K562 (cell line): Measurements from ENCODE around the gene HS6ST1. TPM values are rescaled to one million over a fixed set of nuclear protein-coding genes. Genes with fewer than 3 reads are reported as not detected.

Experiments
- ATAC-seq: fragments of 200-7000 bp; cut with Tn5 transposase; 3 replicates; pipeline ENCODE4 v1.9.1; 2020; ENCODE audit warnings: moderate library complexity
- BruUV-seq: library from RNA; stranded (reverse); fragments of 400-500 nt; replicated peaks from 2 replicates; lab custom pipeline; 2021; lab: Mats Ljungman, UMichigan
- CTCF ChIA-PET: fragments of 300-600 bp; formaldehyde crosslinking; extraction: SDS; loops from one replicate; lab custom pipeline; 2021; ENCODE audit warnings: low intra/inter-chr PET ratio; lab: Yijun Ruan, JAX
- POLR2A ChIA-PET: fragments of 300-600, 350-650 bp; sonication (Branson Sonifier 250); formaldehyde crosslinking; extraction: SDS; loops from one replicate; lab custom pipeline; 2021; ENCODE audit warnings: antibody characterized with exemption, inconsistent platforms; lab: Yijun Ruan, JAX
- DNase-seq, 4 experiments: peaks; one replicate each; pipeline versions ENCODE4 v3.0.0 to v3.0.0-alpha.2; 2011 to 2018; ENCODE audit warnings: low spot score in 3 of 4, mixed read lengths in 3 of 4; ENCODE audit errors: extremely low read depth in 1 of 4
- FAIRE-seq: peaks from 2 replicates; lab custom pipeline; 2011; peaks lifted over from hg19 to GRCh38; lab: Jason Lieb, UNC
- H2AFZ ChIP-seq: 2 replicates; pipeline ENCODE4 v1.6.0; 2011; ENCODE audit warnings: low read depth, low read length, control low read depth, inconsistent platforms
- H3K27ac ChIP-seq: fragments of 200-600 bp; 3 replicates; pipeline ENCODE4 v1.8.0; 2011; ENCODE audit warnings: low read depth, mild to moderate bottlenecking, control low read depth, inconsistent platforms, low read length, moderate library complexity, mixed read lengths; ENCODE audit errors: extremely low read depth
- H3K27me3 ChIP-seq, 2 experiments: fragments of 300-600 bp in 1 of 2; 2 replicates in 1 of 2; 3 replicates in 1 of 2; pipeline versions ENCODE4 v1.6.0 to v1.8.0; 2011; ENCODE audit warnings: inconsistent platforms in 2 of 2, low read length in 2 of 2, mild to moderate bottlenecking in 1 of 2, mixed read lengths in 1 of 2, moderate library complexity in 1 of 2; ENCODE audit not compliant: control insufficient read depth in 2 of 2, insufficient read depth in 2 of 2
- H3K36me3 ChIP-seq: fragments of 300-600 bp; 3 replicates; pipeline ENCODE4 v1.8.0; 2011; ENCODE audit warnings: mild to moderate bottlenecking, low read length, inconsistent platforms; ENCODE audit not compliant: control insufficient read depth, insufficient read depth
- H3K4me1 ChIP-seq, 2 experiments: fragments of 200-600 bp in 1 of 2; replicated peaks in 1 of 2; 2 replicates in 1 of 2; 3 replicates in 1 of 2; pipeline versions ENCODE4 v1.5.1 to v1.8.0; 2011; ENCODE audit warnings: inconsistent platforms in 2 of 2, low read length in 2 of 2, mild to moderate bottlenecking in 1 of 2, mixed read lengths in 1 of 2, moderate library complexity in 1 of 2; ENCODE audit not compliant: control insufficient read depth in 2 of 2, insufficient read depth in 2 of 2
- H3K4me2 ChIP-seq: 2 replicates; pipeline ENCODE4 v1.6.1; 2011; ENCODE audit warnings: low read length, control low read depth, inconsistent platforms, mixed read lengths; ENCODE audit not compliant: insufficient read depth
- H3K4me3 ChIP-seq: fragments of 200-600 bp; sonication (generic), shearing (Covaris generic); 2 replicates; pipeline ENCODE4 v1.5.1; 2016; ENCODE audit warnings: control low read depth, inconsistent platforms
- H3K79me2 ChIP-seq: fragments of 200-600 bp; 3 replicates; pipeline ENCODE4 v1.8.0; 2011; ENCODE audit warnings: low read length, inconsistent platforms; ENCODE audit not compliant: control insufficient read depth, insufficient read depth
- H3K9ac ChIP-seq, 2 experiments: 2 replicates each; pipeline versions ENCODE4 v1.6.0 to v1.6.1; 2011; ENCODE audit warnings: low read depth in 2 of 2, low read length in 2 of 2, control low read depth in 1 of 2, inconsistent platforms in 1 of 2, mild to moderate bottlenecking in 1 of 2, mixed read lengths in 1 of 2; ENCODE audit not compliant: insufficient read depth in 1 of 2
- H3K9me1 ChIP-seq: one replicate; pipeline ENCODE4 v1.6.0; 2011; ENCODE audit warnings: inconsistent platforms, mild to moderate bottlenecking, low read length, moderate library complexity; ENCODE audit not compliant: control insufficient read depth, insufficient read depth
- H3K9me3 ChIP-seq: replicated peaks from 2 replicates; pipeline ENCODE4 v1.5.1; 2011; ENCODE audit warnings: low read depth, low read length, inconsistent platforms; ENCODE audit not compliant: control insufficient read depth, insufficient read depth
- H4K20me1 ChIP-seq: replicated peaks from 2 replicates; pipeline ENCODE4 v1.6.1; 2011; ENCODE audit warnings: low read length, inconsistent platforms, mixed read lengths; ENCODE audit not compliant: control insufficient read depth, insufficient read depth
- BACH1 ChIP-seq: fragments of 200-800 bp; sonication (Bioruptor generic); IDR thresholded peaks from 2 replicates; pipeline ENCODE4 v1.6.1; 2016; ENCODE audit warnings: missing genetic modification characterization, missing compliant biosample characterization
- C11orf30 ChIP-seq: fragments of 450-650 bp; IDR thresholded peaks from 2 replicates; pipeline ENCODE4 v1.6.1; 2016; ENCODE audit warnings: low read depth, mild to moderate bottlenecking
- EHMT2 ChIP-seq: fragments of 450-650 bp; IDR thresholded peaks from 2 replicates; pipeline ENCODE4 v1.6.1; 2018; ENCODE audit warnings: antibody characterized with exemption
- NEUROD1 ChIP-seq: fragments of 150-350 bp; IDR thresholded peaks from 2 replicates; pipeline ENCODE4 v1.6.1; 2014; ENCODE audit warnings: borderline replicate concordance, low read length, low read depth; ENCODE audit not compliant: partially characterized antibody
- NFYB ChIP-seq: IDR thresholded peaks from 2 replicates; pipeline ENCODE4 v1.6.1; 2011; ENCODE audit warnings: mild to moderate bottlenecking, moderate library complexity; ENCODE audit not compliant: insufficient read length; ENCODE audit errors: extremely low read depth
- RREB1 ChIP-seq: fragments of 250-450 bp; sonication (Bioruptor Pico); IDR thresholded peaks from 2 replicates; pipeline ENCODE4 v1.4.0; 2020
- TFE3 ChIP-seq: fragments of 450-650 bp; formaldehyde crosslinking; IDR thresholded peaks from 2 replicates; pipeline ENCODE4 v1.4.0; 2020; ENCODE audit warnings: mild to moderate bottlenecking, mixed read lengths
- THAP12 ChIP-seq: fragments of 250-450 bp; sonication (Bioruptor Pico); IDR thresholded peaks from 2 replicates; pipeline ENCODE4 v1.9.0; 2021; ENCODE audit warnings: mild to moderate bottlenecking, inconsistent platforms
- ZKSCAN1 ChIP-seq: fragments of 150-350 bp; IDR thresholded peaks from 2 replicates; pipeline ENCODE4 v1.6.1; 2016; ENCODE audit warnings: low read depth, low read length
- ZNF384 ChIP-seq: IDR thresholded peaks from 2 replicates; pipeline ENCODE4 v1.6.1; 2012; ENCODE audit warnings: low read depth, low read length, improper control_type of control experiment
- ZNF512 ChIP-seq: IDR thresholded peaks from 2 replicates; pipeline ENCODE4 v1.6.1; 2016; ENCODE audit warnings: missing genetic modification characterization, missing compliant biosample characterization
- WGBS: fragments of 100-300 bp; shearing (Covaris generic); methylation state at CpG from one replicate; pipeline ENCODE4 v1.1.6; 2016; ENCODE audit warnings: low coverage, mixed read lengths; ENCODE audit not compliant: insufficient coverage; ENCODE audit errors: missing lambda C conversion rate; 5-methylcytosine and 5-hydroxymethylcytosine counted together
- in situ Hi-C: fragments of 300-500 bp; cut with MboI; formaldehyde crosslinking; loops from 4 replicates; pipeline ENCODE4 v1.15.0; 2018; ENCODE audit warnings: inconsistent platforms, mixed read lengths
- intact Hi-C: fragments of 100-400 bp; cut with micrococcal nuclease; formaldehyde crosslinking; loops from 2 replicates; pipeline ENCODE4 v1.14.2; 2022
- polyA plus RNA-seq, 8 experiments: library from polyadenylated mRNA; depleted of rRNA in 4 of 8; stranded (reverse) in 5 of 8; unstranded in 3 of 8; fragments of >200 nt; fragmentation: Nextera tagmentation in 2 of 8; fragmentation: Illumina TruSeq in 1 of 8; extraction: Ambion mirVana in 2 of 8; extraction: Trizol in 1 of 8; gene quantifications; 2 replicates each; pipeline versions ENCODE4 v1.2.1 to v1.2.3, GENCODE V29; 2011 to 2014; ENCODE audit warnings: inconsistent platforms in 1 of 8, missing spikeins in 1 of 8
- total RNA-seq, 7 experiments: library from RNA; depleted of rRNA in 6 of 7; stranded (reverse); fragments of >200 nt in 6 of 7; fragmentation: Illumina TruSeq in 2 of 7; extraction: Trizol in 2 of 7; gene quantifications; 2 replicates each; pipeline versions ENCODE4 v1.2.1 to v1.2.3, GENCODE V29; 2011 to 2021; ENCODE audit warnings: low replicate concordance in 1 of 7

Gene HS6ST1
- total and polyA plus RNA-seq, 9 of the 15 experiments (the other 6 are each of a cell fraction or from before 2014, with no cell fraction given) = 0.06 to 7.4 (median 3.8) TPM

- peaks cover 6% of the 10 kb centered on the region for H3K9me1 ChIP-seq
- CTCF ChIA-PET = no interaction called here
- in situ Hi-C loops (no loop called here), intact Hi-C loops (loop anchor here (5.0 to 10.0 kb wide), 2 partner anchors 131 to 244 kb away; no protein-coding TSS in a partner anchor)
- no peaks in the 10 kb centered on the region for H3K27me3 ChIP-seq
- DNase-seq (no peak), ATAC-seq (no peak), FAIRE-seq (no peak)
- no peaks in the 10 kb centered on the region for H3K9me3 ChIP-seq
- peaks cover 29 to 50% of the 10 kb centered on the region in 2 experiments for H3K4me1 ChIP-seq
- H3K79me2 ChIP-seq = no peaks in the 10 kb centered on the region
- no peak overlapping the region for H3K27ac ChIP-seq
- POLR2A ChIA-PET = interaction anchor here (1.3 kb wide), 1 partner anchor 8 kb away, joined by 3 read pairs; no protein-coding TSS in a partner anchor
- BruUV-seq = no TSS peak
- H2AFZ ChIP-seq = no peak overlapping the region
- H3K36me3 ChIP-seq = no peaks in the 10 kb centered on the region
- H3K4me2 ChIP-seq = no peak overlapping the region
- WGBS = 59% methylated on average over 5 of the region's 5 CpGs
- H4K20me1 ChIP-seq = peaks cover 53% of the 10 kb centered on the region
- H3K9ac ChIP-seq = peak overlapping the region in 1 of 2 experiments; percentile 42; a peak in 1 of 4 replicates
- no peak overlapping the region for H3K4me3 ChIP-seq
- TF ChIP-seq C11orf30 (no peak), RREB1 (CRISPR knock-in tag) (no peak), TFE3 (CRISPR knock-in tag) (no peak), NFYB (no peak), ZNF512 (tag) (no peak), ZKSCAN1 (no peak), THAP12 (CRISPR knock-in tag) (no peak), NEUROD1 (no peak), ZNF384 (no peak), BACH1 (tag) (no peak), EHMT2 (no peak)
Measured at GRCh38 chr2:128308284-128308731, 10.4 kb downstream of the HS6ST1 start.
